Measurements from ENCODE around the gene WDR86. TPM values are rescaled to one million over a fixed set of nuclear protein-coding genes. Genes with fewer than 3 reads are reported as not detected.

Gene WDR86
- polyA plus RNA-seq, 4 donors = 24.8 to 48.7 (median 25.9) TPM

- DNase-seq (ENCODE audit: low read depth in 4 of 4, low spot score in 3 of 4) = no peak
These were observed 28.3 kb downstream of the WDR86 start for GRCh38 chr7:151381348-151382078.

GRCh38 chr7:151381098-151381347, 28.8 kb downstream of the WDR86 start:
- DNase-seq (ENCODE audit: low read depth in 4 of 4, low spot score in 3 of 4) = no peak

- no peak for DNase-seq (ENCODE audit: low read depth in 4 of 4, low spot score in 3 of 4)
These were observed 29.4 kb downstream of the WDR86 start for GRCh38 chr7:151380199-151381097.

- no peak for DNase-seq (ENCODE audit: low read depth in 4 of 4, low spot score in 3 of 4)
These were observed 30.2 kb downstream of the WDR86 start for GRCh38 chr7:151379534-151380198.

- DNase-seq (ENCODE audit: low read depth in 4 of 4, low spot score in 3 of 4) = no peak
These were observed 30.7 kb downstream of the WDR86 start for GRCh38 chr7:151379193-151379520.

GRCh38 chr7:151378496-151379192, 31.2 kb downstream of the WDR86 start:
- DNase-seq (ENCODE audit: low read depth in 4 of 4, low spot score in 3 of 4) = no peak

- no peak for DNase-seq (ENCODE audit: low read depth in 4 of 4, low spot score in 3 of 4)
These were observed 31.8 kb downstream of the WDR86 start for GRCh38 chr7:151378011-151378410.

GRCh38 chr7:151377406-151377805, 32.4 kb downstream of the WDR86 start:
- no peak for DNase-seq (ENCODE audit: low read depth in 4 of 4, low spot score in 3 of 4)

- no peak for DNase-seq (ENCODE audit: low read depth in 4 of 4, low spot score in 3 of 4)
These were observed 33.5 kb downstream of the WDR86 start for GRCh38 chr7:151376218-151376902.

- no peak for DNase-seq (ENCODE audit: low read depth in 4 of 4, low spot score in 3 of 4)
These were observed 34.2 kb downstream of the WDR86 start for GRCh38 chr7:151375530-151376217.

- no peak for DNase-seq (ENCODE audit: low read depth in 4 of 4, low spot score in 3 of 4)
These were observed 35.1 kb downstream of the WDR86 start for GRCh38 chr7:151374726-151375125.

GRCh38 chr7:151374139-151374538, 35.7 kb downstream of the WDR86 start:
- DNase-seq (ENCODE audit: low read depth in 4 of 4, low spot score in 3 of 4) = no peak

- DNase-seq (ENCODE audit: low read depth in 4 of 4, low spot score in 3 of 4) = no peak
These were observed 36.2 kb downstream of the WDR86 start for GRCh38 chr7:151373599-151373998.

- DNase-seq (ENCODE audit: low read depth in 4 of 4, low spot score in 3 of 4) = no peak
These were observed 37.1 kb downstream of the WDR86 start for GRCh38 chr7:151372612-151373265.

GRCh38 chr7:151371266-151371665, 38.6 kb downstream of the WDR86 start:
- DNase-seq (ENCODE audit: low read depth in 4 of 4, low spot score in 3 of 4) = no peak

- DNase-seq (ENCODE audit: low read depth in 4 of 4, low spot score in 3 of 4) = peak; percentile 65 to 78 (median 71)
These were observed 41.7 kb downstream of the WDR86 start for GRCh38 chr7:151368136-151368571.

- no peak for DNase-seq (ENCODE audit: low read depth in 4 of 4, low spot score in 3 of 4)
These were observed 42.6 kb downstream of the WDR86 start for GRCh38 chr7:151367284-151367683.

- DNase-seq (ENCODE audit: low read depth in 4 of 4, low spot score in 3 of 4) = peak in 1 of 4 donors; percentile 44
These were observed 43.0 kb downstream of the WDR86 start for GRCh38 chr7:151366880-151367222.

GRCh38 chr7:151366166-151366879, 43.5 kb downstream of the WDR86 start:
- DNase-seq (ENCODE audit: low read depth in 4 of 4, low spot score in 3 of 4) = no peak
